KMS-11 (cell line): ENCODE results near the gene ZFAND2B.

Source experiments
- H2AFZ ChIP-seq: fragments of 200-600 bp; sonication (generic); 2 replicates; pipeline ENCODE4 v1.6.1; 2016; ENCODE audit warnings: antibody characterized with exemption, mixed run types, low read depth
- H3K27ac ChIP-seq: fragments of 200-600 bp; sonication (generic); 2 replicates; pipeline ENCODE4 v1.6.1; 2016; ENCODE audit warnings: mild to moderate bottlenecking, mixed run types
- H3K27me3 ChIP-seq: fragments of 200-600 bp; sonication (generic); 2 replicates; pipeline ENCODE4 v1.6.1; 2017; ENCODE audit warnings: mild to moderate bottlenecking, low read depth, mixed run types, moderate library complexity; ENCODE audit not compliant: insufficient read depth
- H3K36me3 ChIP-seq: fragments of 200-600 bp; sonication (generic); 2 replicates; pipeline ENCODE4 v1.6.1; 2017; ENCODE audit warnings: mild to moderate bottlenecking, mixed run types; ENCODE audit not compliant: insufficient read depth
- H3K4me1 ChIP-seq: fragments of 200-600 bp; sonication (generic); 2 replicates; pipeline ENCODE4 v1.6.1; 2016; ENCODE audit warnings: mild to moderate bottlenecking, low read depth, mixed run types; ENCODE audit not compliant: poor library complexity, severe bottlenecking
- H3K4me2 ChIP-seq: fragments of 200-600 bp; sonication (generic); 2 replicates; pipeline ENCODE4 v1.7.0; 2016; ENCODE audit warnings: mild to moderate bottlenecking, mixed run types
- H3K4me3 ChIP-seq: fragments of 200-600 bp; sonication (generic); IDR thresholded peaks from 2 replicates; pipeline ENCODE4 v1.6.1; 2017; ENCODE audit warnings: low read depth, low read length, mixed read lengths; ENCODE audit not compliant: insufficient read depth
- H3K79me2 ChIP-seq: fragments of 200-600 bp; sonication (generic); 2 replicates; pipeline ENCODE4 v1.6.1; 2016; ENCODE audit warnings: low read depth, mixed run types; ENCODE audit not compliant: insufficient read depth
- H3K9ac ChIP-seq: fragments of 200-600 bp; sonication (generic); 2 replicates; pipeline ENCODE4 v1.6.1; 2016; ENCODE audit warnings: mild to moderate bottlenecking, mixed run types
- H4K20me1 ChIP-seq: fragments of 200-600 bp; sonication (generic); 2 replicates; pipeline ENCODE4 v1.6.1; 2016; ENCODE audit warnings: mild to moderate bottlenecking, mixed run types; ENCODE audit not compliant: insufficient read depth
- TF ChIP-seq, protein P1 (sequence below): fragments of 200-600 bp; sonication (generic); conservative IDR thresholded peaks from 2 replicates; pipeline ENCODE4 v1.6.1; 2017; ENCODE audit warnings: low read depth, mild to moderate bottlenecking, antibody characterized with exemption, low read length, moderate library complexity, mixed read lengths

Gene ZFAND2B

DNA sequence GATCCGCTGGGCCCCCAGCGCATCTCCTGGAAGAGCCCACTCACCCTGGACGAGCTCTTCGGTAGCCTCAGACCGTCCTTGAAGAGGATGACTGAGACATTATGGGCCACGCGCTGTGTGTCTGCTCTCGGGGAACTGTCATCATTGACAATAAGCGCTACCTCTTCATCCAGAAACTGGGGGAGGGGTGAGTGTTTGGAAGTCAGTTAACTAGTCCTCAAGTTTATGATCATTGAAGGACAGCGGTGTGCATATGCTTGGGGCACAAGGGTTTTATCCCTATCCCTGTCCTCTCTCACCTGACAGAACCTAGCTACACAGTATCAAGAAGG lies 39.3 kb downstream of the ZFAND2B start:
- Histone ChIP-seq H3K36me3 (no peaks in the 10 kb centered on the region), H4K20me1 (no peaks in the 10 kb centered on the region), H3K4me1 (peaks cover 29% of the 10 kb centered on the region), H3K27ac (peak overlapping the region; percentile 39; the same call in 1 of the 2 replicates), H3K9ac (peak overlapping the region; percentile 62), H3K79me2 (no peaks in the 10 kb centered on the region), H3K4me2 (peak overlapping the region; percentile 81), H2AFZ (peak overlapping the region; percentile 84; the same call in 1 of the 2 replicates), H3K4me3 (peak overlapping the region; percentile 54), H3K27me3 (no peaks in the 10 kb centered on the region)
- TF ChIP-seq, protein P1, sequence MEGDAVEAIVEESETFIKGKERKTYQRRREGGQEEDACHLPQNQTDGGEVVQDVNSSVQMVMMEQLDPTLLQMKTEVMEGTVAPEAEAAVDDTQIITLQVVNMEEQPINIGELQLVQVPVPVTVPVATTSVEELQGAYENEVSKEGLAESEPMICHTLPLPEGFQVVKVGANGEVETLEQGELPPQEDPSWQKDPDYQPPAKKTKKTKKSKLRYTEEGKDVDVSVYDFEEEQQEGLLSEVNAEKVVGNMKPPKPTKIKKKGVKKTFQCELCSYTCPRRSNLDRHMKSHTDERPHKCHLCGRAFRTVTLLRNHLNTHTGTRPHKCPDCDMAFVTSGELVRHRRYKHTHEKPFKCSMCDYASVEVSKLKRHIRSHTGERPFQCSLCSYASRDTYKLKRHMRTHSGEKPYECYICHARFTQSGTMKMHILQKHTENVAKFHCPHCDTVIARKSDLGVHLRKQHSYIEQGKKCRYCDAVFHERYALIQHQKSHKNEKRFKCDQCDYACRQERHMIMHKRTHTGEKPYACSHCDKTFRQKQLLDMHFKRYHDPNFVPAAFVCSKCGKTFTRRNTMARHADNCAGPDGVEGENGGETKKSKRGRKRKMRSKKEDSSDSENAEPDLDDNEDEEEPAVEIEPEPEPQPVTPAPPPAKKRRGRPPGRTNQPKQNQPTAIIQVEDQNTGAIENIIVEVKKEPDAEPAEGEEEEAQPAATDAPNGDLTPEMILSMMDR, result no peak

DNA sequence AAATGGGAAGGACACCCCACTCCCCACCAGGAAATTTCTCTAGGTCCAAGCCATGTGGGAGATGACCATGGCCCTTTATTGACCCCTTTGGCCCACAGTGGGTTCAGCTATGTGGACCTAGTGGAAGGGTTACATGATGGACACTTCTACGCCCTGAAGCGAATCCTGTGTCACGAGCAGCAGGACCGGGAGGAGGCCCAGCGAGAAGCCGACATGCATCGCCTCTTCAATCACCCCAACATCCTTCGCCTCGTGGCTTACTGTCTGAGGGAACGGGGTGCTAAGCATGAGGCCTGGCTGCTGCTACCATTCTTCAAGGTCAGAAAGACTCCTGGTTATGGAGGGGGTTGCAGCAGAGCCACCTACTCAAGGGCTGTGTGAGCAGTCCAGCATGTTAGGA lies 40.0 kb downstream of the ZFAND2B start:
- Histone ChIP-seq H3K4me1 (peaks cover 29% of the 10 kb centered on the region), H3K79me2 (no peaks in the 10 kb centered on the region; the same call in 1 of the 2 replicates), H3K36me3 (no peaks in the 10 kb centered on the region), H3K4me2 (peak overlapping the region; percentile 81; the same call in 1 of the 2 replicates), H3K27ac (no peak overlapping the region), H2AFZ (no peak overlapping the region), H3K9ac (no peak overlapping the region), H3K27me3 (no peaks in the 10 kb centered on the region), H4K20me1 (no peaks in the 10 kb centered on the region), H3K4me3 (no peak overlapping the region)
- TF ChIP-seq, protein P1, result no peak

DNA sequence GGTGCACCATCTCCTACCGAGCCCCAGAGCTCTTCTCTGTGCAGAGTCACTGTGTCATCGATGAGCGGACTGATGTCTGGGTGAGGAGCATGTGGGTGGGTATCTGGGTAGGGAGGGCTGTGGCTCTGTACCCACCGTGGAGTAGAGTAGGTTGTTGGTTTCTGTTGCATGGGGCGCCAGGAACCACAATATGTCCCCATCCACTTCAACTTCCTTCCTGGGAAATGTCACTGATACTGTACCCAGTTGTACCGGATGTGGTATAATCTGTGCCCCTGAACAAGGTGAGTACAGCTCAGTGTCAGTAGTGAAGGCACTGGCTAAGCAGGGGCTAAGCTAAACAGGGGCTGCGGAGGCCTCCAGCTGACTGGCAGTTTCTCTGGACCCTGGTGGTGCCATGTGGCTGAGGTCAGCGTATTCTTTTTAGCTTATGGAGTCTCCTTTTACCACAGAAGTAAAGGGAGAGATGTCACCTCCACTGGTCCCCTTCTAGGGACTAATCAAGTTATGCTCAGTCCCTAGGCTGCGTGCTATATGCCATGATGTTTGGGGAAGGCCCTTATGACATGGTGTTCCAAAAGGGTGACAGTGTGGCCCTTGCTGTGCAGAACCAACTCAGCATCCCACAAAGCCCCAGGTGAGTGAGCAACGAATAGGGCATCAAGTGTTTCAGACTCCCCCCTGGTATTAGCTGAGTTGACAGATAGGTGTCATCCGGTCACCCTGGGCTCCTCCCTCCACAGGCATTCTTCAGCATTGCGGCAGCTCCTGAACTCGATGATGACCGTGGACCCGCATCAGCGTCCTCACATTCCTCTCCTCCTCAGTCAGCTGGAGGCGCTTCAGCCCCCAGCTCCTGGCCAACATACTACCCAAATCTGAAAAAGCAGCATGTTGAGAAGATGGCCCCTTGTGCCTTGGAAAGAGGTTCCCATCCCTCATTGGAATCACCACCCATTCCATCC lies 41.4 kb downstream of the ZFAND2B start:
- no peaks in the 10 kb centered on the region for H4K20me1 ChIP-seq
- H3K4me3 ChIP-seq, result no peak overlapping the region
- no peak overlapping the region for H3K27ac ChIP-seq
- H3K36me3 ChIP-seq, result no peaks in the 10 kb centered on the region
- no peak overlapping the region for H3K9ac ChIP-seq
- H3K4me2 ChIP-seq, result no peak overlapping the region
- H3K27me3 ChIP-seq, result no peaks in the 10 kb centered on the region
- H3K4me1 ChIP-seq, result peaks cover 29% of the 10 kb centered on the region
- TF ChIP-seq, protein P1, result no peak
- H3K79me2 ChIP-seq, result peaks cover 6% of the 10 kb centered on the region; the same call in 1 of the 2 replicates
- H2AFZ ChIP-seq, result no peak overlapping the region

DNA sequence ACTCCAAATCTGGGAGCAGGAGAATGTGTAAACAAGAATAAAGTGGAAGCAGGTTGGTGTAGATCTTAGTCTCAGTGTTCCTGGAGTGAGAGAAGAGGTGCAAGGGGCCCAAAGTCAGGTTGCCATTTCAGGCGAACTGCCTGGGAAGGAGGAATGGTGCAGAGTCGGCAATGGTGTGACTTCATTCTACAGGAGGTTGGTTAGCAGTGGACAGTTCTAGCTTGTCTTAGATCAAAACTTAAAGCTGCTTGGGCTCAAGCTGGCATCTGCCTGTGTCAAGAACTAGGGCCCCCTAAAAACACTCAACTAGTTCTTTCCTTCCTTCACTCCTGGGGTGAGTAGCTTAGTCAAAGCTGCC lies 42.2 kb downstream of the ZFAND2B start:
- peak overlapping the region; percentile 21; the same call in 1 of the 2 replicates for H3K4me2 ChIP-seq
- H3K4me1 ChIP-seq, result peaks cover 29% of the 10 kb centered on the region
- no peak overlapping the region for H2AFZ ChIP-seq
- no peaks in the 10 kb centered on the region for H3K27me3 ChIP-seq
- peak overlapping the region; percentile 19; the same call in 1 of the 2 replicates for H3K27ac ChIP-seq
- no peak overlapping the region for H3K9ac ChIP-seq
- TF ChIP-seq, protein P1, result no peak
- no peak overlapping the region for H3K4me3 ChIP-seq
- H3K36me3 ChIP-seq, result no peaks in the 10 kb centered on the region
- H3K79me2 ChIP-seq, result peaks cover 6% of the 10 kb centered on the region; the same call in 1 of the 2 replicates
- no peaks in the 10 kb centered on the region for H4K20me1 ChIP-seq
